Measurements from ENCODE around the gene RNASE12.

The RNASE12 gene

DNA sequence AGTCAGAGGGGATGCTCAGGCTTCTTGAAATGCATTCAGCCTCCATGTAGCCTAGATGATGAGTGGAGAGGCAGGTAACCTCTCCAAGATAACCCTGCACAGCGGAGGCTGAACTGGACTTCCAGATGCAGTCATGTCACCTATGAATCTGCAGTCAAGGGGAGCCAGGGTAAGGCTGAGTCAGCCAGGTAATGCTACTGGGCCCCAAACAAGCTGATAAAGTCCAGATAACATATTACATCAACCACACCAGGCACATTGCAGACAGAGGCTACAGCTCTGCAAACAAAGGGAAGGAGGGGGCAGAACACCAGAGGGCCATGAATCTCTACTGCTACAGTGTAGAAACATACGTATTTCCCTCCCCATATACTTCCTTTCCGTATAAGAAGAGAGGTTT is 44.3 kb downstream of the RNASE12 start:
- Histone ChIP-seq H3K9ac (ENCODE audit: low read length) (no peak overlapping the region), H3K4me3 (ENCODE audit: low read length) (no peak overlapping the region), H3K27me3 (ENCODE audit: control insufficient read depth, insufficient read depth, low read length) (no peaks in the 10 kb centered on the region), H3K36me3 (ENCODE audit: control insufficient read depth, insufficient read depth, low read length) (no peaks in the 10 kb centered on the region), H3K4me1 (ENCODE audit: control insufficient read depth, insufficient read depth, low read length) (no peaks in the 10 kb centered on the region), H3K9me3 (ENCODE audit: control insufficient read depth, low read length) (no peaks in the 10 kb centered on the region)
